K562 (cell line): Measurements from ENCODE around the gene NR6A1. TPM values are rescaled to one million over a fixed set of nuclear protein-coding genes. Genes with fewer than 3 reads are reported as not detected.

Experiments used
- ATAC-seq: fragments of 200-7000 bp; cut with Tn5 transposase; 3 replicates; pipeline ENCODE4 v1.9.1; 2020; ENCODE audit warnings: moderate library complexity
- BruUV-seq: library from RNA; stranded (reverse); fragments of 400-500 nt; replicated peaks from 2 replicates; lab custom pipeline; 2021; lab: Mats Ljungman, UMichigan
- CTCF ChIA-PET: fragments of 300-600 bp; formaldehyde crosslinking; extraction: SDS; loops from one replicate; lab custom pipeline; 2021; ENCODE audit warnings: low intra/inter-chr PET ratio; lab: Yijun Ruan, JAX
- POLR2A ChIA-PET: fragments of 300-600, 350-650 bp; sonication (Branson Sonifier 250); formaldehyde crosslinking; extraction: SDS; loops from one replicate; lab custom pipeline; 2021; ENCODE audit warnings: antibody characterized with exemption, inconsistent platforms; lab: Yijun Ruan, JAX
- DNase-seq, 4 experiments: peaks; one replicate each; pipeline versions ENCODE4 v3.0.0 to v3.0.0-alpha.2; 2011 to 2018; ENCODE audit warnings: low spot score in 3 of 4, mixed read lengths in 3 of 4; ENCODE audit errors: extremely low read depth in 1 of 4
- FAIRE-seq: peaks from 2 replicates; lab custom pipeline; 2011; peaks lifted over from hg19 to GRCh38; lab: Jason Lieb, UNC
- H2AFZ ChIP-seq: 2 replicates; pipeline ENCODE4 v1.6.0; 2011; ENCODE audit warnings: low read depth, low read length, control low read depth, inconsistent platforms
- H3K27ac ChIP-seq: fragments of 200-600 bp; 3 replicates; pipeline ENCODE4 v1.8.0; 2011; ENCODE audit warnings: low read depth, mild to moderate bottlenecking, control low read depth, inconsistent platforms, low read length, moderate library complexity, mixed read lengths; ENCODE audit errors: extremely low read depth
- H3K27me3 ChIP-seq, 2 experiments: fragments of 300-600 bp in 1 of 2; 2 replicates in 1 of 2; 3 replicates in 1 of 2; pipeline versions ENCODE4 v1.6.0 to v1.8.0; 2011; ENCODE audit warnings: inconsistent platforms in 2 of 2, low read length in 2 of 2, mild to moderate bottlenecking in 1 of 2, mixed read lengths in 1 of 2, moderate library complexity in 1 of 2; ENCODE audit not compliant: control insufficient read depth in 2 of 2, insufficient read depth in 2 of 2
- H3K36me3 ChIP-seq: fragments of 300-600 bp; 3 replicates; pipeline ENCODE4 v1.8.0; 2011; ENCODE audit warnings: mild to moderate bottlenecking, low read length, inconsistent platforms; ENCODE audit not compliant: control insufficient read depth, insufficient read depth
- H3K4me1 ChIP-seq, 2 experiments: fragments of 200-600 bp in 1 of 2; replicated peaks in 1 of 2; 2 replicates in 1 of 2; 3 replicates in 1 of 2; pipeline versions ENCODE4 v1.5.1 to v1.8.0; 2011; ENCODE audit warnings: inconsistent platforms in 2 of 2, low read length in 2 of 2, mild to moderate bottlenecking in 1 of 2, mixed read lengths in 1 of 2, moderate library complexity in 1 of 2; ENCODE audit not compliant: control insufficient read depth in 2 of 2, insufficient read depth in 2 of 2
- H3K4me2 ChIP-seq: 2 replicates; pipeline ENCODE4 v1.6.1; 2011; ENCODE audit warnings: low read length, control low read depth, inconsistent platforms, mixed read lengths; ENCODE audit not compliant: insufficient read depth
- H3K4me3 ChIP-seq: fragments of 200-600 bp; sonication (generic), shearing (Covaris generic); 2 replicates; pipeline ENCODE4 v1.5.1; 2016; ENCODE audit warnings: control low read depth, inconsistent platforms
- H3K79me2 ChIP-seq: fragments of 200-600 bp; 3 replicates; pipeline ENCODE4 v1.8.0; 2011; ENCODE audit warnings: low read length, inconsistent platforms; ENCODE audit not compliant: control insufficient read depth, insufficient read depth
- H3K9ac ChIP-seq, 2 experiments: 2 replicates each; pipeline versions ENCODE4 v1.6.0 to v1.6.1; 2011; ENCODE audit warnings: low read depth in 2 of 2, low read length in 2 of 2, control low read depth in 1 of 2, inconsistent platforms in 1 of 2, mild to moderate bottlenecking in 1 of 2, mixed read lengths in 1 of 2; ENCODE audit not compliant: insufficient read depth in 1 of 2
- H3K9me1 ChIP-seq: one replicate; pipeline ENCODE4 v1.6.0; 2011; ENCODE audit warnings: inconsistent platforms, mild to moderate bottlenecking, low read length, moderate library complexity; ENCODE audit not compliant: control insufficient read depth, insufficient read depth
- H3K9me3 ChIP-seq: replicated peaks from 2 replicates; pipeline ENCODE4 v1.5.1; 2011; ENCODE audit warnings: low read depth, low read length, inconsistent platforms; ENCODE audit not compliant: control insufficient read depth, insufficient read depth
- H4K20me1 ChIP-seq: replicated peaks from 2 replicates; pipeline ENCODE4 v1.6.1; 2011; ENCODE audit warnings: low read length, inconsistent platforms, mixed read lengths; ENCODE audit not compliant: control insufficient read depth, insufficient read depth
- ATF3 ChIP-seq, 2 experiments: fragments of 450-650 bp in 1 of 2; sonication (generic) in 1 of 2; formaldehyde crosslinking in 1 of 2; IDR thresholded peaks in 1 of 2; conservative IDR thresholded peaks in 1 of 2; 2 replicates each; pipeline versions ENCODE4 v1.6.1 to v1.8.1; 2016 to 2023; ENCODE audit warnings: mild to moderate bottlenecking in 2 of 2, moderate library complexity in 2 of 2, inconsistent platforms in 1 of 2, missing genetic modification reagents in 1 of 2
- CBFA2T3 ChIP-seq: fragments of 450-650 bp; IDR thresholded peaks from 2 replicates; pipeline ENCODE4 v1.6.1; 2017
- HMG20B ChIP-seq: fragments of 250-450 bp; sonication (Bioruptor Pico); IDR thresholded peaks from 2 replicates; pipeline ENCODE4 v1.5.0; 2021; ENCODE audit warnings: mild to moderate bottlenecking
- NR2F6 ChIP-seq: fragments of 450-650 bp; formaldehyde crosslinking; IDR thresholded peaks from 2 replicates; pipeline ENCODE4 v1.4.0; 2020; ENCODE audit warnings: mild to moderate bottlenecking
- SNAPC5 ChIP-seq: fragments of 250-450 bp; sonication (Bioruptor Pico); IDR thresholded peaks from 2 replicates; pipeline ENCODE4 v1.8.0; 2021; ENCODE audit warnings: moderate library complexity, mild to moderate bottlenecking, inconsistent platforms
- SRF ChIP-seq, 2 experiments: fragments of 250-450, 450-650 bp in 1 of 2; sonication (Bioruptor Pico) in 1 of 2; sonication (generic) in 1 of 2; formaldehyde crosslinking; IDR thresholded peaks; 2 replicates each; pipeline versions ENCODE4 v1.5.0 to v1.5.1; 2020 to 2022; ENCODE audit warnings: mild to moderate bottlenecking in 1 of 2, missing genetic modification reagents in 1 of 2
- TGIF2 ChIP-seq: sonication (generic); formaldehyde crosslinking; IDR thresholded peaks from 2 replicates; pipeline ENCODE4 v1.8.1; 2022; ENCODE audit warnings: mild to moderate bottlenecking, missing genetic modification reagents, moderate library complexity
- THAP12 ChIP-seq: fragments of 250-450 bp; sonication (Bioruptor Pico); IDR thresholded peaks from 2 replicates; pipeline ENCODE4 v1.9.0; 2021; ENCODE audit warnings: mild to moderate bottlenecking, inconsistent platforms
- ZBTB26 ChIP-seq: fragments of 450-650 bp; formaldehyde crosslinking; IDR thresholded peaks from 2 replicates; pipeline ENCODE4 v1.4.0; 2022; ENCODE audit warnings: missing genetic modification characterization
- WGBS: fragments of 100-300 bp; shearing (Covaris generic); methylation state at CpG from one replicate; pipeline ENCODE4 v1.1.6; 2016; ENCODE audit warnings: low coverage, mixed read lengths; ENCODE audit not compliant: insufficient coverage; ENCODE audit errors: missing lambda C conversion rate; 5-methylcytosine and 5-hydroxymethylcytosine counted together
- in situ Hi-C: fragments of 300-500 bp; cut with MboI; formaldehyde crosslinking; loops from 4 replicates; pipeline ENCODE4 v1.15.0; 2018; ENCODE audit warnings: inconsistent platforms, mixed read lengths
- intact Hi-C: fragments of 100-400 bp; cut with micrococcal nuclease; formaldehyde crosslinking; loops from 2 replicates; pipeline ENCODE4 v1.14.2; 2022
- polyA plus RNA-seq, 8 experiments: library from polyadenylated mRNA; depleted of rRNA in 4 of 8; stranded (reverse) in 5 of 8; unstranded in 3 of 8; fragments of >200 nt; fragmentation: Nextera tagmentation in 2 of 8; fragmentation: Illumina TruSeq in 1 of 8; extraction: Ambion mirVana in 2 of 8; extraction: Trizol in 1 of 8; gene quantifications; 2 replicates each; pipeline versions ENCODE4 v1.2.1 to v1.2.3, GENCODE V29; 2011 to 2014; ENCODE audit warnings: inconsistent platforms in 1 of 8, missing spikeins in 1 of 8
- total RNA-seq, 7 experiments: library from RNA; depleted of rRNA in 6 of 7; stranded (reverse); fragments of >200 nt in 6 of 7; fragmentation: Illumina TruSeq in 2 of 7; extraction: Trizol in 2 of 7; gene quantifications; 2 replicates each; pipeline versions ENCODE4 v1.2.1 to v1.2.3, GENCODE V29; 2011 to 2021; ENCODE audit warnings: low replicate concordance in 1 of 7

NR6A1 gene
- total and polyA plus RNA-seq, 9 of the 15 experiments (the other 6 are each of a cell fraction or from before 2014, with no cell fraction given), result 9.7 to 55.4 (median 28.3) TPM

GRCh38 chr9:124708633-124709291 lies 62.3 kb downstream of the NR6A1 start:
- POLR2A ChIA-PET, result interaction anchor here (0.6 kb wide), 1 partner anchor 1290 kb away, joined by 3 read pairs; no protein-coding TSS in a partner anchor
- H3K4me3 ChIP-seq, result no peak overlapping the region
- in situ Hi-C loops (loop anchor here (5.0 to 25.0 kb wide), 2 partner anchors 91 to 296 kb away; partner anchors contain the start of gene PSMB7), intact Hi-C loops (no loop called here)
- no peak overlapping the region for H2AFZ ChIP-seq
- no peak overlapping the region for H3K4me2 ChIP-seq
- H3K36me3 ChIP-seq, result no peaks in the 10 kb centered on the region
- FAIRE-seq (no peak), DNase-seq (peak in 1 of 4 experiments; percentile 20), ATAC-seq (peak; percentile 18; the same call in 2 of the 3 replicates)
- peaks cover 26% of the 10 kb centered on the region for H3K79me2 ChIP-seq
- H3K27me3 ChIP-seq, result no peaks in the 10 kb centered on the region
- no peaks in the 10 kb centered on the region for H3K9me3 ChIP-seq
- no peak overlapping the region for H3K9ac ChIP-seq
- H3K27ac ChIP-seq, result no peak overlapping the region
- H3K9me1 ChIP-seq, result no peaks in the 10 kb centered on the region
- TF ChIP-seq ZBTB26 (CRISPR knock-in tag) (no peak), THAP12 (CRISPR knock-in tag) (no peak), TGIF2 (CRISPR knock-in tag) (no peak), CBFA2T3 (peak; percentile 25; the same call in 1 of the 2 replicates), NR2F6 (CRISPR knock-in tag) (no peak), ATF3 (IDR thresholded peaks at IDR 0.05) (no peak), ATF3 (CRISPR knock-in tag; conservative IDR thresholded peaks at IDR 0.05) (no peak), SRF (CRISPR knock-in tag; IDR thresholded peaks at IDR 0.05) (no peak), HMG20B (CRISPR knock-in tag) (no peak), SNAPC5 (CRISPR knock-in tag) (no peak)
- BruUV-seq, result no TSS peak
- CTCF ChIA-PET, result interaction anchor here (1.2 kb wide), 1 partner anchor 91 kb away, joined by 6 read pairs; no protein-coding TSS in a partner anchor
- no peaks in the 10 kb centered on the region for H4K20me1 ChIP-seq
- 55% methylated on average over 1 of the region's 1 CpG for WGBS
- H3K4me1 ChIP-seq, result peaks cover 0 to 11% of the 10 kb centered on the region in 2 experiments; a peak in 2 of 5 replicates
